Measurements from ENCODE around the gene CFLAR. TPM values are rescaled to one million over a fixed set of nuclear protein-coding genes. Genes with fewer than 3 reads are reported as not detected.

Gene CFLAR
- total RNA-seq, 4 donors from 2014 or later, result 176 to 217 (median 201) TPM

DNA sequence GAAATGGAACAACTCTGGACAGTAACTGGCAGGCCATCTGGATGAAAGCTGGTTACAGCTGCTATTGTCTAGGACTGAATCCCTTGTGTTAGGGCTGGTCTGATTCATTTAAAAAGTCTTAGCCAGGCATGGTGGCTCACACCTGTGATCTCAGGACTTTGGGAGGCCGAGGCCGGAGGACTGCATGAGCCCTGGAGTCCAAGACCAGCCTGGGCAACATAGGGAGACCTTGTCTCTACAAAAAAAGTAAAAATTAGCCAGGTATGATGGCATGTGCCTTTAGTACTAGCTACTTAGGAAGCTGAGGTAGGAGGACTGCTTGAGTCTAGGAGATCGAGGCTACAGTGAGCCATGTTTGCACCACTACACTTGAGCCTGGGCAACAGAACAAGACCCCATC lies 15.5 kb upstream of the CFLAR start:
- no peak for DNase-seq
- no peaks in the 10 kb centered on the region for H3K27me3 ChIP-seq
- H3K36me3 ChIP-seq, result no peaks in the 10 kb centered on the region
- H3K27ac ChIP-seq, result no peak overlapping the region
- no peak overlapping the region for H3K4me3 ChIP-seq
- no peak for TF ChIP-seq POLR2A (IDR thresholded peaks at IDR 0.05)
- no peak for TF ChIP-seq CTCF (IDR thresholded peaks at IDR 0.05)
- H3K9me3 ChIP-seq, result no peaks in the 10 kb centered on the region
- intact Hi-C loops (cut with DNase I; ENCODE audit: low total_unique reads), result no loop called here
- H3K4me1 ChIP-seq, result no peaks in the 10 kb centered on the region

GRCh38 chr2:201105759-201106158 lies 10.2 kb upstream of the CFLAR start:
- no peak for TF ChIP-seq POLR2A (IDR thresholded peaks at IDR 0.05)
- TF ChIP-seq CTCF (IDR thresholded peaks at IDR 0.05), result no peak
- H3K27ac ChIP-seq, result no peak overlapping the region
- no peaks in the 10 kb centered on the region for H3K27me3 ChIP-seq
- H3K4me1 ChIP-seq, result no peaks in the 10 kb centered on the region
- H3K9me3 ChIP-seq, result no peaks in the 10 kb centered on the region
- H3K36me3 ChIP-seq, result no peaks in the 10 kb centered on the region
- DNase-seq, result no peak
- intact Hi-C loops (cut with DNase I; ENCODE audit: low total_unique reads), result no loop called here
- no peak overlapping the region for H3K4me3 ChIP-seq

- Histone ChIP-seq H3K9me3 (no peaks in the 10 kb centered on the region), H3K27me3 (no peaks in the 10 kb centered on the region), H3K27ac (no peak overlapping the region), H3K4me3 (no peak overlapping the region), H3K36me3 (no peaks in the 10 kb centered on the region), H3K4me1 (no peaks in the 10 kb centered on the region)
- no peak for DNase-seq
- TF ChIP-seq CTCF (IDR thresholded peaks at IDR 0.05) (no peak), POLR2A (IDR thresholded peaks at IDR 0.05) (no peak)
- intact Hi-C loops (cut with DNase I; ENCODE audit: low total_unique reads), result no loop called here
These were observed 8.3 kb upstream of the CFLAR start for GRCh38 chr2:201107624-201108023.

- no peaks in the 10 kb centered on the region for H3K27me3 ChIP-seq
- no peaks in the 10 kb centered on the region for H3K4me1 ChIP-seq
- no peaks in the 10 kb centered on the region for H3K9me3 ChIP-seq
- TF ChIP-seq CTCF (IDR thresholded peaks at IDR 0.05), result no peak
- no peak for TF ChIP-seq POLR2A (IDR thresholded peaks at IDR 0.05)
- no peak for DNase-seq
- H3K36me3 ChIP-seq, result no peaks in the 10 kb centered on the region
- no peak overlapping the region for H3K4me3 ChIP-seq
- intact Hi-C loops (cut with DNase I; ENCODE audit: low total_unique reads), result no loop called here
- no peak overlapping the region for H3K27ac ChIP-seq
These were observed 7.6 kb upstream of the CFLAR start for GRCh38 chr2:201108341-201108740.

DNA sequence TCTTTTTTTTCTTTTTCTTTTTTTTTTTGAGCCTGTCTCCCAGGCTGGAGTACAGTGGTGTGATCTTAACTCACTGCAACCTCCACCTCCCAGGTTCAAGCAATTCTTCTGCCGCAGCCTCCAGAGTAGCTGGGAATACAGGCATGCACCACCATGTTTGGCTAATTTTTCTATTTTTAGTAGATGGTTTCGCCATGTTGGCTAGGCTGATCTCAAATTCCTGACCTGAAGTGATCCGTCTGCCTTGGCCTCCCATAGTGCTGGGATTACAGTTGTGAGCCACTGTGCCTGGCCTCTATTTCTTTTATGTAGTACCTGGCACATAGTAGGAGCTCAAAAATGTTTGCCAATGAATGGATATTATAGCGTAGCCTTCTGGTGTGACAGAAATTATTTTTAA lies 6.8 kb upstream of the CFLAR start:
- DNase-seq, result no peak
- H3K9me3 ChIP-seq, result no peaks in the 10 kb centered on the region
- H3K36me3 ChIP-seq, result no peaks in the 10 kb centered on the region
- H3K4me1 ChIP-seq, result no peaks in the 10 kb centered on the region
- H3K27me3 ChIP-seq, result no peaks in the 10 kb centered on the region
- intact Hi-C loops (cut with DNase I; ENCODE audit: low total_unique reads), result no loop called here
- no peak overlapping the region for H3K4me3 ChIP-seq
- no peak overlapping the region for H3K27ac ChIP-seq
- TF ChIP-seq POLR2A (IDR thresholded peaks at IDR 0.05) (no peak), CTCF (IDR thresholded peaks at IDR 0.05) (no peak)

Measured in uterus (tissue), 4 donors.